HFFc6 (cell line): Measurements from ENCODE around the gene CACNA1H. TPM values are rescaled to one million over a fixed set of nuclear protein-coding genes. Genes with fewer than 3 reads are reported as not detected.
"Not testable (repeated sequence)": the region's sequence is repeated elsewhere in the genome, so short reads cannot be mapped to it uniquely, and the experiment has no call there.

ENCODE experiments used
- DNase-seq: peaks from one replicate; pipeline ENCODE4 v3.0.0-alpha.2; 2018
- H3K27ac Mint-ChIP-seq: 2 replicates; pipeline ENCODE4 v1.8.0; 2020; ENCODE audit warnings: mild to moderate bottlenecking, mixed read lengths
- H3K27me3 Mint-ChIP-seq: 2 replicates; pipeline ENCODE4 v1.8.0; 2021; ENCODE audit warnings: mild to moderate bottlenecking, moderate library complexity, mixed read lengths; ENCODE audit not compliant: insufficient read depth
- H3K36me3 Mint-ChIP-seq: 2 replicates; pipeline ENCODE4 v1.8.0; 2021; ENCODE audit warnings: low read depth, mixed read lengths
- H3K4me1 Mint-ChIP-seq: 2 replicates; pipeline ENCODE4 v1.8.0; 2020; ENCODE audit warnings: low read depth, mixed read lengths
- H3K4me3 Mint-ChIP-seq: 2 replicates; pipeline ENCODE4 v1.8.0; 2020; ENCODE audit warnings: mild to moderate bottlenecking, moderate library complexity, mixed read lengths
- H3K9me3 Mint-ChIP-seq: 2 replicates; pipeline ENCODE4 v1.8.0; 2020; ENCODE audit warnings: mild to moderate bottlenecking, mixed read lengths
- total RNA-seq, 6 experiments: library from RNA; stranded (reverse); fragmentation: NEBNext Ultra II Directional; extraction: Animal tissue kit (Norgen Biotek cat#: 25700); gene quantifications; 2 replicates in 1 of 6; 3 replicates in 5 of 6; pipeline ENCODE4 v1.2.3, GENCODE V29; 2021
- TF ChIP-seq, protein P1 (sequence below): fragments of 200-600 bp; sonication (generic); IDR thresholded peaks from 2 replicates; pipeline ENCODE4 v1.5.0; 2021; ENCODE audit warnings: antibody characterized with exemption, mild to moderate bottlenecking

Gene CACNA1H
- total RNA-seq, 6 experiments from 2014 or later, result 0.03 to 0.05 TPM; not detected in 4

DNA sequence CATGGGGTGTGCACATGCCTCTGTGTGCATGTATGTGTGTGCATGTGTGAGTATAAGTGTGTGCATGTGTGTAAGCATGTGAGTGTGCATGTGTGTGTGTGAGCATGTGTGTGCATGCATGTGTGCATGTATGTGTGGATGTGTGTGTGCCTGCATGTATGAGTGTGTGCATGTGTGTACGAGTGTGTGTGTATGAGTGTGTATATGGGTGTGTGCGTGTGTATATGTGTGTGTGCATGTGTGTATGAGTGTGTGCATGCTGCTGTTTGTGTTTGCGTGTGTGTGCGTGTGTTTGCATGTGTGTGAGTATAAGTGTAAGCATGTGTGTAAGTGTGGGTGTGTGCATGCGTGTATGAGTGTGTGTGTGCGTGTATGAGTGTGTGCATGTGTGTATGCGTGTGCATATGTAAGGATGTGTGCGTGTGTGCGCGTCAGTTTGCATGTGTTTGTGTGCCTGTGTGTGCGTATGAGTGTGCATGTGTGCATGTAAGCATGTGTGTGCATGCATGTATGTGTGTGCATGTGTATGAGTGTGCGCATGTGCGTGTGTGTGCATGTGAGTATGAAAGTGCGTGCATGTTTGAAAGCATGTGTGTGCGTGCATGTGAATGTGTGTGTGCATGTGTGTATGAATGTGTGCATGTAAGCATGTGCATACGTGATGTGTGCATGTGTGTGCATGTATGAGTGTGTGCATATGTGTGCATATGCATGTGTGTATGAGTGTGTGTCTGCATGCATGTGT lies 111.6 kb downstream of the CACNA1H start:
- Mint-ChIP-seq H3K27me3 (peaks cover 16% of the 10 kb centered on the region), H3K4me3 (no peak overlapping the region), H3K9me3 (peaks cover 13% of the 10 kb centered on the region; the same call in 1 of the 2 replicates), H3K36me3 (no peaks in the 10 kb centered on the region; the same call in 1 of the 2 replicates), H3K27ac (no peak overlapping the region), H3K4me1 (no peaks in the 10 kb centered on the region)
- TF ChIP-seq, protein P1, sequence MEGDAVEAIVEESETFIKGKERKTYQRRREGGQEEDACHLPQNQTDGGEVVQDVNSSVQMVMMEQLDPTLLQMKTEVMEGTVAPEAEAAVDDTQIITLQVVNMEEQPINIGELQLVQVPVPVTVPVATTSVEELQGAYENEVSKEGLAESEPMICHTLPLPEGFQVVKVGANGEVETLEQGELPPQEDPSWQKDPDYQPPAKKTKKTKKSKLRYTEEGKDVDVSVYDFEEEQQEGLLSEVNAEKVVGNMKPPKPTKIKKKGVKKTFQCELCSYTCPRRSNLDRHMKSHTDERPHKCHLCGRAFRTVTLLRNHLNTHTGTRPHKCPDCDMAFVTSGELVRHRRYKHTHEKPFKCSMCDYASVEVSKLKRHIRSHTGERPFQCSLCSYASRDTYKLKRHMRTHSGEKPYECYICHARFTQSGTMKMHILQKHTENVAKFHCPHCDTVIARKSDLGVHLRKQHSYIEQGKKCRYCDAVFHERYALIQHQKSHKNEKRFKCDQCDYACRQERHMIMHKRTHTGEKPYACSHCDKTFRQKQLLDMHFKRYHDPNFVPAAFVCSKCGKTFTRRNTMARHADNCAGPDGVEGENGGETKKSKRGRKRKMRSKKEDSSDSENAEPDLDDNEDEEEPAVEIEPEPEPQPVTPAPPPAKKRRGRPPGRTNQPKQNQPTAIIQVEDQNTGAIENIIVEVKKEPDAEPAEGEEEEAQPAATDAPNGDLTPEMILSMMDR, result no peak
- no peak for DNase-seq

- Mint-ChIP-seq H3K9me3 (peaks cover 13% of the 10 kb centered on the region; the same call in 1 of the 2 replicates), H3K36me3 (no peaks in the 10 kb centered on the region; the same call in 1 of the 2 replicates), H3K4me1 (no peaks in the 10 kb centered on the region), H3K27me3 (peaks cover 18% of the 10 kb centered on the region), H3K27ac (no peak overlapping the region), H3K4me3 (no peak overlapping the region)
- no peak for DNase-seq
- TF ChIP-seq, protein P1, result no peak
These were observed 112.3 kb downstream of the CACNA1H start for GRCh38 chr16:1265090-1265630.

DNA sequence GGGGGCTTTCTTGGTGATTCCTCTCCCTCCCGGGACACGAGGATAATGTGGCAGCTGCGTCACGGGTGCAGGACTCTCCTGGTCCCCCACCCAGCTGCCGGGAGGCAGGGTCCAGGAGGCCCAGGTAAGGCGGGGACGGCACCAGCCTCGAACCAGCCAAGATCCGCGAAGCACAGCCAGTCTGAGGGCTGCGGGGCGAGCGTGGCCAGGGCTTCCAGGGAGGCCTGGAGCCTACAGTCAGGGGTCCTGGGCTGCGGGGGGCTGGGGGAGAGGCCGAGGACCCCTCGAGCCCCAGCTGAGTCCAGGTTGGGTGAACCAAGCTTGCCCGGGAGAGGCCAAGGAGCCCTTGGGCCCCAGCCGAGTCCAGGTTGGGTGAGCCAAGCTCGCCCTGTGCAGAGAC lies 112.9 kb downstream of the CACNA1H start:
- Mint-ChIP-seq H3K27me3 (peaks cover 14% of the 10 kb centered on the region), H3K4me1 (no peaks in the 10 kb centered on the region), H3K9me3 (peaks cover 13% of the 10 kb centered on the region; the same call in 1 of the 2 replicates), H3K36me3 (no peaks in the 10 kb centered on the region; the same call in 1 of the 2 replicates), H3K4me3 (no peak overlapping the region), H3K27ac (no peak overlapping the region)
- DNase-seq, result no peak
- TF ChIP-seq, protein P1, result no peak

- DNase-seq, H3K27ac Mint-ChIP-seq, H3K4me3 Mint-ChIP-seq, H3K4me1 Mint-ChIP-seq, H3K9me3 Mint-ChIP-seq, H3K36me3 Mint-ChIP-seq: not testable (repeated sequence)
- peaks cover 11% of the 10 kb centered on the region for H3K27me3 Mint-ChIP-seq
These were observed 116.5 kb downstream of the CACNA1H start for GRCh38 chr16:1269418-1269817.

DNA sequence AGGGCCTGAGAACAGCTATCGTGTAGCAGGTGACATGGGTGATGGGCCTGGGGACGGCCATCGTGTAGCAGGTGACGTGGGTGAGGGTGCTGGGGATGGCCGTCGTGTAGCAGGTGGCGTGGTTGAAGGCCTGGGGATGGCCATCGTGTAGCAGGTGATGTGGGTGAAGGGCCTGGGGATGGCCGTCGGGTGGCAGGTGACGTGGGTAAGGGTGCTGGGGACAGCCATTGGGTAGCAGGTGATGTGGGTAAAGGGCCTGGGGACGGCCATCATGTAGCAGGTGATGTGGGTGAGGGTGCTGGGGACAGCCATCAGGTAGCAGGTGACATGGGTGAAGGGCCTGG lies 118.4 kb downstream of the CACNA1H start:
- TF ChIP-seq, protein P1, result no peak
- Mint-ChIP-seq H3K36me3 (no peaks in the 10 kb centered on the region), H3K4me1 (no peaks in the 10 kb centered on the region)

More for the DNA sequence above, 118.4 kb downstream of the CACNA1H start:
- Mint-ChIP-seq H3K27me3 (peaks cover 16% of the 10 kb centered on the region), H3K27ac (no peak overlapping the region), H3K9me3 (peaks cover 2% of the 10 kb centered on the region; the same call in 1 of the 2 replicates), H3K4me3 (no peak overlapping the region)
- DNase-seq, result no peak

Other genes with a start within 250 kb of the CACNA1H start
- 10 to 100 TPM; 10.9 to 19.3 (median 14.2) TPM for gene LMF1, start 182.1 kb upstream of the CACNA1H start, total RNA-seq
- gene SOX8, start 171.3 kb upstream of the CACNA1H start, total RNA-seq, result under 1 TPM in 2 of 6 experiments, not detected in 4; 0.05 to 0.07 TPM
- gene SSTR5, start 80.4 kb upstream of the CACNA1H start, total RNA-seq, result not detected
- not detected for gene C1QTNF8, start 56.9 kb upstream of the CACNA1H start, total RNA-seq
- under 1 TPM in 1 of 6 experiments, not detected in 5; 0.23 TPM for gene TPSG1, start 72.2 kb downstream of the CACNA1H start, total RNA-seq
- not detected for gene TPSB2, start 77.1 kb downstream of the CACNA1H start, total RNA-seq
- not detected for gene TPSAB1, start 87.6 kb downstream of the CACNA1H start, total RNA-seq
- not detected for gene TPSD1, start 103.0 kb downstream of the CACNA1H start, total RNA-seq
- gene UBE2I, start 156.5 kb downstream of the CACNA1H start, total RNA-seq, result 100 to 1,000 TPM; 116 to 147 (median 138) TPM
- gene BAIAP3, start 180.5 kb downstream of the CACNA1H start, total RNA-seq, result under 1 TPM; 0.11 to 0.28 (median 0.16) TPM
- 10 to 100 TPM; 73.7 to 84.6 (median 78.1) TPM for gene TSR3, start 198.8 kb downstream of the CACNA1H start, total RNA-seq
- gene GNPTG, start 198.8 kb downstream of the CACNA1H start, total RNA-seq, result 10 to 100 TPM; 46.8 to 68.1 (median 52.6) TPM